CD14-positive monocyte (primary cell): ENCODE data around the gene TBPL1. TPM values are rescaled to one million over a fixed set of nuclear protein-coding genes. Genes with fewer than 3 reads are reported as not detected.

Experiments
- DNase-seq, 3 donors: peaks; one replicate each; pipeline ENCODE4 v3.0.0-alpha.2; 2011 to 2022
- H2AFZ ChIP-seq: 2 replicates; pipeline ENCODE4 v1.6.0; 2012; ENCODE audit warnings: mild to moderate bottlenecking, low read depth, low read length, inconsistent platforms; ENCODE audit not compliant: insufficient read depth, poor library complexity, severe bottlenecking
- H3K27ac ChIP-seq, 2 donors: 1 replicate in 1 of 2; 2 replicates in 1 of 2; pipeline ENCODE4 v1.5.1; 2012 to 2013; ENCODE audit warnings: low read length in 2 of 2, control low read depth in 1 of 2, inconsistent platforms in 1 of 2, low read depth in 1 of 2, mild to moderate bottlenecking in 1 of 2
- H3K27me3 ChIP-seq, 2 donors: one replicate each; pipeline versions ENCODE4 v1.6.0 to v1.6.1; 2011 to 2013; ENCODE audit warnings: low read length in 2 of 2; ENCODE audit not compliant: control insufficient read depth in 2 of 2, insufficient read depth in 2 of 2
- H3K36me3 ChIP-seq, 2 donors: replicated peaks in 1 of 2; 1 replicate in 1 of 2; 2 replicates in 1 of 2; pipeline versions ENCODE4 v1.5.1 to v1.6.1; 2012 to 2013; ENCODE audit warnings: low read length in 2 of 2, control low read depth in 1 of 2, inconsistent platforms in 1 of 2, mild to moderate bottlenecking in 1 of 2; ENCODE audit not compliant: insufficient read depth in 2 of 2, control insufficient read depth in 1 of 2
- H3K4me1 ChIP-seq, 2 donors: 1 replicate in 1 of 2; 2 replicates in 1 of 2; pipeline versions ENCODE4 v1.5.1 to v1.6.1; 2012 to 2013; ENCODE audit warnings: low read length in 2 of 2, control low read depth in 1 of 2, inconsistent platforms in 1 of 2, mild to moderate bottlenecking in 1 of 2, moderate library complexity in 1 of 2; ENCODE audit not compliant: insufficient read depth in 2 of 2, control insufficient read depth in 1 of 2
- H3K4me2 ChIP-seq: replicated peaks from 2 replicates; pipeline ENCODE3; 2012; ENCODE audit warnings: low read length, moderate library complexity, mild to moderate bottlenecking; ENCODE audit not compliant: poor library complexity, severe bottlenecking; ENCODE audit errors: extremely low read depth
- H3K4me3 ChIP-seq, 3 experiments: fragments of 200-600 bp in 1 of 3; sonication (generic) in 1 of 3; replicated peaks in 1 of 3; 1 replicate in 2 of 3; 2 replicates in 1 of 3; pipeline ENCODE4 v1.5.1; 2011 to 2013; ENCODE audit warnings: low read length in 3 of 3, mild to moderate bottlenecking in 3 of 3, control low read depth in 2 of 3, low read depth in 2 of 3, inconsistent platforms in 1 of 3, moderate library complexity in 1 of 3
- H3K79me2 ChIP-seq: 2 replicates; pipeline ENCODE4 v1.6.0; 2012; ENCODE audit warnings: mild to moderate bottlenecking, control low read depth, inconsistent platforms, low read length, moderate library complexity; ENCODE audit not compliant: insufficient read depth
- H3K9ac ChIP-seq: 2 replicates; pipeline ENCODE4 v1.6.0; 2017; ENCODE audit warnings: low read length, mild to moderate bottlenecking; ENCODE audit not compliant: insufficient read depth, poor library complexity, severe bottlenecking
- H3K9me3 ChIP-seq, 2 donors: replicated peaks in 1 of 2; 1 replicate in 1 of 2; 2 replicates in 1 of 2; pipeline versions ENCODE4 v1.5.1 to v1.6.1; 2012 to 2013; ENCODE audit warnings: low read length in 2 of 2, control low read depth in 1 of 2; ENCODE audit not compliant: control insufficient read depth in 1 of 2, insufficient read depth in 1 of 2
- H4K20me1 ChIP-seq: 2 replicates; pipeline ENCODE4 v1.6.0; 2012; ENCODE audit warnings: mild to moderate bottlenecking, low read length, control low read depth, moderate library complexity; ENCODE audit not compliant: insufficient read depth
- H3K27ac Mint-ChIP-seq, 7 donors: one replicate each; pipeline ENCODE4 v1.8.0; 2020; ENCODE audit warnings: mild to moderate bottlenecking in 7 of 7, mixed read lengths in 7 of 7, moderate library complexity in 6 of 7, inconsistent platforms in 2 of 7
- H3K27me3 Mint-ChIP-seq, 3 donors: one replicate each; pipeline ENCODE4 v1.8.0; 2021 to 2022; ENCODE audit warnings: low read depth in 3 of 3, mild to moderate bottlenecking in 3 of 3, mixed read lengths in 3 of 3, moderate library complexity in 3 of 3, inconsistent platforms in 1 of 3
- H3K36me3 Mint-ChIP-seq, 2 donors: one replicate each; pipeline ENCODE4 v1.8.0; 2020; ENCODE audit warnings: mixed read lengths in 2 of 2, inconsistent platforms in 1 of 2, mild to moderate bottlenecking in 1 of 2
- H3K4me1 Mint-ChIP-seq: one replicate; pipeline ENCODE4 v1.8.0; 2020; ENCODE audit warnings: mild to moderate bottlenecking, mixed read lengths
- H3K4me3 Mint-ChIP-seq, 2 donors: one replicate each; pipeline ENCODE4 v1.8.0; 2020; ENCODE audit warnings: mild to moderate bottlenecking in 2 of 2, mixed read lengths in 2 of 2, moderate library complexity in 1 of 2
- H3K9me3 Mint-ChIP-seq, 7 donors: one replicate each; pipeline ENCODE4 v1.8.0; 2020 to 2022; ENCODE audit warnings: mixed read lengths in 7 of 7, mild to moderate bottlenecking in 6 of 7, moderate library complexity in 6 of 7, inconsistent platforms in 2 of 7
- CTCF ChIP-seq: fragments of 200-600 bp; IDR thresholded peaks from one replicate; pipeline ENCODE4 v1.8.0; 2022; ENCODE audit warnings: antibody characterized with exemption, mild to moderate bottlenecking
- WGBS: methylation state at CpG from one replicate; pipeline ENCODE4 v1.1.5; 2013; ENCODE audit warnings: missing lambda C conversion rate; ENCODE audit not compliant: insufficient coverage; 5-methylcytosine and 5-hydroxymethylcytosine counted together
- intact Hi-C, 2 donors: fragments of 100-400 bp; cut with micrococcal nuclease; formaldehyde crosslinking; loops; one replicate each; pipeline versions ENCODE4 v1.15.0 to v1.15.1; 2023
- polyA plus RNA-seq, 3 donors: library from polyadenylated mRNA; depleted of rRNA in 1 of 3; unstranded in 2 of 3; stranded (reverse) in 1 of 3; fragments of 300-500 nt in 2 of 3; fragments of >200 nt in 1 of 3; fragmentation: Illumina TruSeq in 2 of 3; gene quantifications; 1 replicate in 2 of 3; 2 replicates in 1 of 3; pipeline ENCODE4 v1.2.3, GENCODE V29; 2012 to 2021

The TBPL1 gene
- polyA plus RNA-seq, 3 donors = 22.0 to 35.6 (median 35.5) TPM

GRCh38 chr6:133980168-133980567 is 27.1 kb downstream of the TBPL1 start:
- Histone ChIP-seq H3K79me2 (peaks cover 34% of the 10 kb centered on the region), H3K4me2 (no peak overlapping the region), H2AFZ (no peak overlapping the region), H3K9ac (no peak overlapping the region), H3K27ac (no peak overlapping the region), H3K4me3 (no peak overlapping the region), H3K9me3 (no peaks in the 10 kb centered on the region), H3K36me3 (peaks cover 5 to 22% of the 10 kb centered on the region in 2 donors), H4K20me1 (peaks cover 37% of the 10 kb centered on the region), H3K4me1 (peaks cover 15 to 31% of the 10 kb centered on the region in 2 donors), H3K27me3 (no peaks in the 10 kb centered on the region)
- Mint-ChIP-seq H3K4me3 (no peak overlapping the region), H3K27me3 (no peaks in the 10 kb centered on the region), H3K4me1 (peaks cover 32% of the 10 kb centered on the region), H3K27ac (no peak overlapping the region), H3K36me3 (peaks cover 25 to 31% of the 10 kb centered on the region in 2 donors), H3K9me3 (peaks cover 0 to 2% (median 0%) of the 10 kb centered on the region in 7 donors)
- no CpG with 5 or more reads among the region's 3 CpGs for WGBS
- intact Hi-C loops = no loop called here
- no peak for TF ChIP-seq CTCF
- no peak for DNase-seq

DNA sequence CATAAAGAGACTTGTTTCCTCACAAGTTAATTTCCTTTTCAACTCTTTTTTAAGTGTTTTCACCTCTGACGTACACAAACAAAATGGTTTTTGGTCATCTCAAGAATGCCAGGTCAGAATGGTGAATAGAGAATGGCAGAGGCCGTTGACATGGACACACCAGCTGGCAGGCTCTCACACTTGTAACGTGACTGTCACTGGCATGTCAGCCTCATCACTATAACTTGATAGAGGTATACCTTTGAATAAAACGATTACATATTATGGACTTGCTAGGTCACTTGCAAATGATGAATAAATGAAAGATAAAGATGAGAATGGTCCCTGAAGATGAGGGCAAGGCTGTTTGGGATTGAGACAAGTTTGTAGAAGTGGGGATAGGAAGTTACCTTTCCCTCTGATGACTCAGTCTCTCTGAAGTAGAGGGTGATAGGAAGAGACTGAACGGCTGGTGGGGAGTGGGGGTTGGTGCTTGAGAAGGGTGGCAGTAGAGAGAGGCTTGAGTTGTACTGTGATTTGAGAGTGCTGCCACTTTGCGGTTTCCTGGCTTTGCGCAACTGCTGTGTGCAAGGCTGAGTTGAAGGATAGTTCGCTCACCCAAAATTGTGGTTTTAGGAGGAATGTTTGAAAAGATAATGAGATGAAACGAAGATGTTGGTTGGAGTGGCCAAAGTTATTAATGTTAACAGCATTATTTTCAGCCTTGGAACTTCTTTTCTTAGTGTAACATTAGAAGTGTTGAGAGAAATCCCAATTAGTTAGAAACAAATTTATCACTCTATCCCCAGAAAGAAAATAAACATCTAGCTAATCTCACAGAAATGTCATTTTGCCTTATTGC is 30.3 kb downstream of the TBPL1 start:
- TF ChIP-seq CTCF = no peak
- Mint-ChIP-seq H3K36me3 (peaks cover 51% of the 10 kb centered on the region in 2 donors), H3K27me3 (no peaks in the 10 kb centered on the region), H3K27ac (peak overlapping the region in 6 of 7 donors; percentile 46 to 85 (median 72)), H3K9me3 (peaks cover 0 to 2% (median 0%) of the 10 kb centered on the region in 7 donors), H3K4me3 (peak overlapping the region in 1 of 2 donors; percentile 67), H3K4me1 (peaks cover 25% of the 10 kb centered on the region)
- Histone ChIP-seq H3K4me1 (peaks cover 10 to 23% of the 10 kb centered on the region in 2 donors), H4K20me1 (peaks cover 9% of the 10 kb centered on the region), H3K79me2 (peaks cover 10% of the 10 kb centered on the region), H3K9me3 (no peaks in the 10 kb centered on the region), H3K4me3 (peak overlapping the region in 1 of 3 experiments; percentile 33), H3K27me3 (no peaks in the 10 kb centered on the region), H3K9ac (no peak overlapping the region), H3K4me2 (peak overlapping the region; percentile 48), H2AFZ (peak overlapping the region; percentile 37), H3K27ac (peak overlapping the region in 1 of 2 donors; percentile 23), H3K36me3 (peaks cover 19 to 52% of the 10 kb centered on the region in 2 donors)
- intact Hi-C loops = no loop called here
- peak; percentile 50 to 73 (median 58) for DNase-seq
- 7% methylated on average over 5 of the region's 9 CpGs for WGBS
